Fibroblast of upper back skin (primary cell): ENCODE results near the gene MSMP.

Experiments
- DNase-seq: peaks from one replicate; pipeline ENCODE4 v3.0.0-alpha.2; 2013

Gene MSMP, protein sequence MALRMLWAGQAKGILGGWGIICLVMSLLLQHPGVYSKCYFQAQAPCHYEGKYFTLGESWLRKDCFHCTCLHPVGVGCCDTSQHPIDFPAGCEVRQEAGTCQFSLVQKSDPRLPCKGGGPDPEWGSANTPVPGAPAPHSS

GRCh38 chr9:35754264-35754663, at the start of gene MSMP:
Gene MSMP, minus strand, starts transcription at chr9:35754276. Its CDS starts 147 bp downstream, at chr9:35754129.
- DNase-seq, result no peak

DNA sequence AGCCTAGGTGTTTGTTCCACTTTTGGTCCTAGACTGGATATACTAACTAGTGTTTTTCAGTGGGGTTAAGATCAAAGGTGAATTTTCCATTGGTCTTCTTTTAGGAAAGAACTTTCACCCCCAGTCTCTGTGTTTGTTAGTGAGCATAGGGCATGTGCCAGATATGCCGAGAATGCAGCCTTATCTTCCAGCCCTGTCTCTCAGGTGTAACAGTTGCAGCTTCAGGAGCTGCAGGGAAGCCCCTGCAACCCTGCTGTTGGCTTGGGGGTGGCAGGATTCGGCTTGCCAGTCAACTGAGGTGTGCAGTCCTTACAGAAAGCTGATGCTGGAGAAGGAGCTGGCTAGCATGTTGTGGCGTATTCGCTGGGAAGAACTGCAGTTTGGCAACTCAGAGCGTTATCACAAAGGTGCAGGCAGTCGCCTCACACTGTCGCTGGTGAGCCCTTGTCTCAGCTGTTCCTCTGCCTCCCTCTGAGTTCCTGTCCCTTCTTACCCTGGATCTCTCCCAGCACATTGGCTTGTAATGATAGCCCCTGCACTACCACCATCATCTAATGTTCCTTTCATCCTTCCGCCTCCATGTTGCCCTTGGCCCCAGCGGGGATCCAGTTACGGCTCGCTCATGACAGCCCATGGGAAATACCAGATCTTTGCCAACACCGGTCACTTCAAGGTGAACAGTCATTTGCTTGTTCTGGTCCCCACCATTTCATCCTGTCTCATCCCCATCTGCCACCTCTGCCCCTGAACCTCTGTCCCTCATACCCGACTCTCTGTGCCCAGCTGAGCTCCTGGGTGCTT, 47.5 kb upstream of the MSMP start:
- no peak for DNase-seq

- no peak for DNase-seq
These were observed 46.5 kb upstream of the MSMP start for GRCh38 chr9:35800530-35800929.

GRCh38 chr9:35798658-35799374, 44.7 kb upstream of the MSMP start:
- DNase-seq, result peak; percentile 32

DNA sequence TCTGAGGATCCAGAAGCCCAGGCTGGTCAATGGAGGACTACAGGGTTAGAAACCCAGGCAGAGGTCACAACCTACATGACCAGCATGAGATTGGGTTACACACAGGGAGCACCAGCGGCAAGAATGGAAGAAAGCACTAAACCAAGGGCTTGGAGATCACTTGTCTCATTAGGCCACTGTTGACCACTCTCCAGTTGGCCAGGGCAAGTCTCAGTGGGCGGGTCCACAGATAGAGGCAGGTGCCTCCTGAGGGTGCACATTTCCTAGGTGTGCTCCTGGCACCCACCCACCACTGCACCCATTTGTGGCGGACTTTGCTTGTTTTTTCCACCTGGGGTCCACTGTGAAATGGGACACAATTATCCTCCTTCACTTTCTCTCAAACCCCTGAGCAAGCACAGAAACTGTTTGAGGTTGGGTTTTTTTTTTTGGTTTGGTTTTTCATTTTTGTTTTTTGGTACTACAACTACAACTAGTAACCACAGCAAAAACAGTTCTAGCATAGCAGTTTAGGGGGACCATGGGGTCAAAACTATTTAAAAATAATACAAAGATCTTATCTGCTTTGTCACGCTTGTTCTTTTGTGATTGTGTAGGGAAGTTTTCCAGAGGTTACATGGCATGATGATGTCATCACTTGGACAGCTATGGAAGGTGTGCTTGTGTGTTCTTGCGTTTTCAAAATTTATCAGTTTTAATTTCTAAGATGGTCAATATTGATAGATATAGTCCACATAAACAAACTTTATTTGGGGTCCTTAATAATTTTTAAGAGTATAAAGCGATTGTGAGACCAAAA, 43.4 kb upstream of the MSMP start:
- DNase-seq, result no peak

DNA sequence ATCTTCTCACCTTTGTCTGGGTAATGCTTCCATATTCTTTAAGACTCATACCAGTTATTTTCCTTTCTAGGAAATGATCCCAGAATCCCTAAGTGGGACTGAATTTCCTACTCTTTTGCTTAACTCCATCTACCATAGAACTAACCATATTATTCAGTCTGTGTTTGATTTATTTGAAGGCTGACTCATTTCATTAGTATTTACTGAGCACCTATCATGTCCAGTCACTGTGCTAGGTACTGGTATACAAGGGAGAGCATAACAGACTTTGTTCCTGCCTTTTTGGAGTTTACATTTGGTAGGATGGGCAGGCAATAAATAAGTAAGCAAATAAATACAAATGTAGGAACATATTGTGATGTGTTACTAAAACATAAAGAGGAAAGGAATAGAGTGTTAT, 41.6 kb upstream of the MSMP start:
- DNase-seq, result peak; percentile 25

DNA sequence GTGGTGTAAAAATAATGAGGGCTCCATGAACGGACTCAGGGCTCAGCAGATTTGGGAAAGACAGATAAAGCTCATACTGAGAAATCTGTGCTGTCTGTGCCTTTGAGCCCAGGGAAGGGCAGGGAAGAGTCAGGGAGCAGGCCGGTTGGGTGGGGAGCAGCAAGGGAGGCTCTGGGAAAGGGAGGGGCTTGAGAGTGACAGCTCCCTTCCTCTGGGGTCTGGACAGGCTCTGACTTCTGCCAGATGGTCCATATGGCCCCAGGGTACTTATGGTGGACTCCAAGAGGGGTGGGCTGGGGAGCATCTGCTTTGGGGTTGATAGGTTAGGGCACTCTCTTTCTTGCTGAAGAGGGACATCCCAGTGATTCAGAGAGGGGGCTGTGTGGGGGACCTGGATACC, 39.4 kb upstream of the MSMP start:
- no peak for DNase-seq

DNA sequence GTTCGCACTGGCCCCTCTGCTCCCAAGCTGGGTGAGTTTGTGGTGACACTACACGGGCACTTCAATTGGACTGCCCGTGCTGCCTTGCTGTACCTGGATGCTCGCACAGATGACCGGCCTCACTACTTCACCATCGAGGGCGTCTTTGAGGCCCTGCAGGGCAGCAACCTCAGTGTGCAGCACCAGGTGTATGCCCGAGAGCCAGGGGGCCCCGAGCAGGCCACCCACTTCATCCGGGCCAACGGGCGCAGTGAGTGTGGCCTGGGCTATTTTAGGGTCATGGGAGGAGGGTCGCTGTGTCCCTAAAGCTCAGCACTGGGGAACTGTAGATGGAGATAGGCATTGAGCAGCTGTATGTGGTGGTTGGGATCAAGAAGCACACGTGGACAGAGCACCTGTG, 38.8 kb upstream of the MSMP start:
- no peak for DNase-seq

GRCh38 chr9:35792024-35792813, 38.1 kb upstream of the MSMP start:
- DNase-seq, result no peak

- DNase-seq, result peak; percentile 31
These were observed 37.3 kb upstream of the MSMP start, which contains the start of gene NPR2 for GRCh38 chr9:35791297-35791921. Gene NPR2, plus strand, starts transcription at chr9:35791591. Its CDS starts 818 bp downstream, at chr9:35792409.

DNA sequence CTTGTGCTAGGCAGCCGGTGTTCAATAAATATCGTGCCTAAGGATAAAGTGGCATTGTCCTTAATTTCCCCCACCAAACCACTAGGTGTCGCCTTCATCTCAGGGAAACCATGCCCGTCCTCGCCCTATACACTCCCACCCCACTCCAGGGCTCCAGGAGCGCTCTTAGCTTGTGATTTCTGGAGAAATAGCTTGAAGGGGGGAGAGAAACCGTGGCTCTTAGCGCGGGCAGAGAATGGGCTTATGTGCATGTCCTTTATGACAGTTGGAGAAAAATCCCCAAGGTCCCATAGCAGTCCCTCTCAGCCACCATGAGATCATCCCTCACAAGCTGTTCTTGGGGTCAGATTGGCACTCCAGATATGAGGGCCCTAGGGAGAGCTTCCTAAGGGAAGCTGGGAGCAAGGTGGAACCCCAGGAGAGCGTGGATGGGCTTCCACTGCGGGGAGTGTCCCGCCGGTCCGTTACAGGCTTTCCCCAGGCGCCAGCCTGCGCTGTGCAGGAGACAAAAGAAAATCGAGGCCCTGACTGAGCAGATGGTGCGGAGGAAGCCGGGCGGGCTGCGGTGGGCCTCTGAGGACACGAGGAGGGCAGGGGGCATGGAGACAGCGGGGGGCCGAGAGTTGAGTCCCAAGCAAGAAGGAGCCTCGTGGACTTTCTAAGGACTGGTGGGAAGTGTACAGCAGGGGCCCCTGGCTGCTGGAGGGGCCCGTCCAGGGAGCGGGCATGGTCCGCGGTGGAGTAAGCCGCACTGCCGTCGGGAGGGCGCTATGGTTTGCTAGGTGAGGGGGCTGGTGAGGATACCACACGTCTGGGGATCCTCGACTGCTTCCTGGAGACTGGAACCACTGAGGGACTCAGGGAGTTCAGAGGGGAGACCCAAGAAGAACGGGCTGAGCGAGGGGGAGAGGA, 36.6 kb upstream of the MSMP start:
- peak; percentile 89 for DNase-seq

DNA sequence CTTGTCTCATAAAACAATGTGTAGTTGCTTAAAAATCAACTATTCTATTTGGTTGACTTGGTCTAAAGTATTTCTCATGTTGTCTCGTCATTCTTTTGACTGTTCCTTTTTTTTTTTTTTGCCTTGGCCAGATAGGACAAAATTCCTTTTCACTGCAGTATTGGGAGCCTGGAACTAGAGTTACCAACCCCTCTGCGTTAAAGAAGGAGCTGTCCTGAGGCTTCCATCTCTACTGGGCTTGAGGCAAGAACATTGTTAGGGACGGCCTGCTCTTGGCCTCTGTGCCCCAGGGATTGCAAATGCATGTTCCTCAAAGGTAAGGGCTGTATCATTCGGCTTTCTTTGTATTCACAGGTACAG, 35.9 kb upstream of the MSMP start:
- DNase-seq, result no peak

DNA sequence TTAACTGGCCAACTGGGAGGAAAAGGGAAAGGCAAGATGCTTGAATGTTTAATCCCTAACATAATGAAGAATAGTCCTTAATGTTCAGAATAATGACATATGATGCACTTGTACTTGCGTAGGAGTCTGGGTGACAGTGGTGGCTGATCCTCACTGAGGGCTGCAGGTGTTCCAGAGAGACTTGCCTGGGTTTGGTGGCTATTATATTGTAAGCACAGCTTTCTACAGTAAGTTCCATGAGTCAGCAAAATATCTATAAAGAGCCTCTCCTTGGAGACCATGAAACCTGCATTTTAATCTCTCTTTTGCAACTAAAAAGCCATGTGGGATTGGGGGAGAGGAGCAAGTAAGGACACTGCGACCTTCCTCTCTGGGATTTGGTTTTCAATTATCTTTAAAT, 35.5 kb upstream of the MSMP start:
- no peak for DNase-seq

DNA sequence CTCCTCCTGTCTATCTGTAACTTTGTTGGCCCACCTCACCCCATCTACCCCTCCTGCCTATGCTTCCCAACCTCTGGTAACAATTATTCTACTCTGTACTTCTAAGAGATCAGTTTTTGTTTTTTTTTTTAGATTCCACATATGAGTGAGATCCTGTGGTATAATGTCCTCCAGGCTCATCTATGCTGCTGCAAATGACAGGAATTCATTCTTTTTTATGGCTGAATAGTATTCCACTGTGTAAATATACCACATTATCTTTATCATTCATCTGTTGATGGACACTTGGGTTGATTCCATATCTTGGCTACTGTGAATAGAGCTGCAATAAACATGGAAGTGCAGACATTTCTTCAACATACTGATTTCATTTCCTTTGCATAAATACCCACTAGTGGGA, 29.3 kb upstream of the MSMP start:
- DNase-seq, result no peak

DNA sequence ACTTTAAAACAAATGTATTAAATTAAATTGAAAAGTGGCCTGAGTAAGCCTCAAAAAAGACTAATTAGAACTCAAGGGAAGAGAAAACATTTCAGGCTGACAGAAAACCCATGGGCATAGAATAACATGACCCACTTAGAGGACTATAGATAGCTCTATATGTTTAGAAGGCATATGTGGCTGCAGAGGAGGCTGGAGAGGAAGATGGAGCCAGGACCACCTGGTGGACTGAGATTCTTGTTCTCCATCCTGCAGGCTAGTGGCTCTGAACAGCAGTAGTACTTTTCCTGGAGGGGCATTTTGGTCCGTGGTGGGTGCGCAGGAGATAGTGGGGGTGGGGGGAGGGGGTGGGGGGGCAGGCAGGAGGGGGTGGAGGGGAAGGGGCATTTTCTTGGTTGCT, 27.0 kb upstream of the MSMP start:
- no peak for DNase-seq

DNA sequence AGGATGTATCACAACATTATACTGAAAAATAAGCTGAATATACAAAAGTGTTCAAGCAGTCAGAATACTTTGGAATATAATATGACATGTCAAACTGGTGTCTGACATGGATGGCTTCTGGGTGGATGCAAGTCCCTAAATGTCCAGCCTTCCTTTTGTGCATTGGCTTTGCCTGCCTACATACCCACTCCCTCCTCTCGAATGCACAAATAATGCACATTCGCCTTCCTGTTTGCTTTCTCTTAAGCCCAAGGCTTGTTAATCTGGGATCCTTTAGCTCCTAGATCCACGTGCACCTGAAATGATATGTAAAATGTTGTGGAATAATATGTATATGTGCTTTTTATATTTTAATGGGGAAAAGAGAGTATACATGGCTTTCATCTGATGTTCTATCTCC, 24.4 kb upstream of the MSMP start:
- DNase-seq, result no peak

DNA sequence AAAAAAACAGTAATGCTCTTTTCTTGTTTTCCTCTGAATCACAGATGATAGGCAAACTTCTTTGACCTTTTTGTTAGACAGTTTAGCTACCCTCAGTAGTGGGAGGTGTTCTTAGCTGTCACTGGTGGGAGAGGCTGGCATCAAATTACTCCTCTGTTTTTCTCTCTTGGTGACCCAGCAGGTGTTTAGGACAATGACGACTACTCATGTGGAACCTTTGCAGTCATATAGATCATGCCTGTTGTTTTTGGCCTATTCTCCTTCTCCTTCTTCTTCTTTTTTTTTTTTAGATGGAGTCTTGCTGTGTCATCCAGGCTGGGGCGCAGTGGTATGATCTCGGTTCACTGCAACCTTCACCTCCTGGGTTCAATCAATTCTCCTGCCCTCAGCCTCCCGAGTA, 21.9 kb upstream of the MSMP start:
- no peak for DNase-seq

GRCh38 chr9:35774907-35775635, 21.0 kb upstream of the MSMP start:
- no peak for DNase-seq

DNA sequence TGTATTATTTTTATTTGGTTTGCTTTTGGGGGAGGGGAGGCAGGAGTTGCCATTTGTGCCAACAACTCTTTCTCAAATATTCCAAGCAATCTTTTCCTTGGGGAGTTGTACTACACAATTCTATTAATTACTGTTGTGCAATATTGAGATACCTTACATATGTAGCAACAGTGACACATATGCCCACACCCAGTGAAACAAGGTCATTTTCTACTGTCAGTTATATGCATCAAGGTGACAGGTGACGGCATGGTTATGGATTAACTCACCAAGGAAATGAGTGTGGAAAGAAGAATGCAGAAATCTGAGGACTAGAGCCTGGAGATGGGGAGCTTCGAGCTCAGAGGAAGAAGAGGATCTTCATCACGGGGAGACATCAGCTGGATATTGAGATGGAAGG, 17.9 kb upstream of the MSMP start:
- DNase-seq, result no peak

GRCh38 chr9:35771534-35771933, 17.5 kb upstream of the MSMP start:
- DNase-seq, result no peak
